ENCODE results near the gene SCAPER.
"Not testable (repeated sequence)": the region's sequence is repeated elsewhere in the genome, so short reads cannot be mapped to it uniquely, and the experiment has no call there.

SCAPER gene

GRCh38 chr15:76714950-76715349 lies 190.2 kb downstream of the SCAPER start:
- Histone ChIP-seq H3K4me3 (ENCODE audit: low read depth, low read length) (no peak overlapping the region), H3K27me3 (ENCODE audit: insufficient read depth, low read depth, severe bottlenecking) (no peaks in the 10 kb centered on the region)
- no peak for TF ChIP-seq CTCF (IDR thresholded peaks at IDR 0.05; ENCODE audit: low read depth, low read length)

GRCh38 chr15:76711351-76711827 lies 193.8 kb downstream of the SCAPER start:
- DNase-seq: no peak
- Histone ChIP-seq H3K36me3 (no peaks in the 10 kb centered on the region; the same call in 1 of the 2 replicates), H3K27ac (no peak overlapping the region), H3K9me3 (ENCODE audit: severe bottlenecking) (no peaks in the 10 kb centered on the region), H3K27me3 (ENCODE audit: insufficient read depth, low read depth, severe bottlenecking) (no peaks in the 10 kb centered on the region), H3K4me3 (ENCODE audit: low read depth, low read length) (no peak overlapping the region)
- no peak for TF ChIP-seq CTCF (IDR thresholded peaks at IDR 0.05; ENCODE audit: low read depth, low read length)

More at GRCh38 chr15:76714950-76715349, 190.2 kb downstream of the SCAPER start:
- peaks cover 3% of the 10 kb centered on the region for H3K36me3 ChIP-seq
- H3K9me3 ChIP-seq (ENCODE audit: severe bottlenecking): no peaks in the 10 kb centered on the region
- H3K27ac ChIP-seq: no peak overlapping the region
- no peak for DNase-seq

GRCh38 chr15:76704032-76704431 lies 201.1 kb downstream of the SCAPER start:
- not testable (repeated sequence) for DNase-seq; H3K27me3 ChIP-seq (ENCODE audit: insufficient read depth, low read depth, severe bottlenecking); H3K9me3 ChIP-seq (ENCODE audit: severe bottlenecking); H3K27ac ChIP-seq; H3K4me3 ChIP-seq (ENCODE audit: low read depth, low read length); H3K36me3 ChIP-seq

- Histone ChIP-seq H3K27ac (no peak overlapping the region), H3K4me3 (ENCODE audit: low read depth, low read length) (no peak overlapping the region), H3K27me3 (ENCODE audit: insufficient read depth, low read depth, severe bottlenecking) (no peaks in the 10 kb centered on the region), H3K9me3 (ENCODE audit: severe bottlenecking) (no peaks in the 10 kb centered on the region), H3K36me3 (peaks cover 10% of the 10 kb centered on the region; the same call in 1 of the 2 replicates)
- TF ChIP-seq CTCF (IDR thresholded peaks at IDR 0.05; ENCODE audit: low read depth, low read length): no peak
- no peak for DNase-seq
Measured at GRCh38 chr15:76696840-76697239, 208.3 kb downstream of the SCAPER start.

- not testable (repeated sequence) for H3K36me3 ChIP-seq; H3K27me3 ChIP-seq (ENCODE audit: insufficient read depth, low read depth, severe bottlenecking); H3K4me3 ChIP-seq (ENCODE audit: low read depth, low read length); DNase-seq; H3K27ac ChIP-seq; H3K9me3 ChIP-seq (ENCODE audit: severe bottlenecking)
Measured at GRCh38 chr15:76692546-76692945, 212.6 kb downstream of the SCAPER start.

- H3K4me3 ChIP-seq (ENCODE audit: low read depth, low read length); H3K27me3 ChIP-seq (ENCODE audit: insufficient read depth, low read depth, severe bottlenecking); DNase-seq; H3K36me3 ChIP-seq; H3K9me3 ChIP-seq (ENCODE audit: severe bottlenecking); H3K27ac ChIP-seq: not testable (repeated sequence)
Measured at GRCh38 chr15:76687592-76687991, 217.5 kb downstream of the SCAPER start.

- Histone ChIP-seq H3K27ac (no peak overlapping the region), H3K9me3 (ENCODE audit: severe bottlenecking) (no peaks in the 10 kb centered on the region), H3K27me3 (ENCODE audit: insufficient read depth, low read depth, severe bottlenecking) (no peaks in the 10 kb centered on the region), H3K36me3 (no peaks in the 10 kb centered on the region), H3K4me3 (ENCODE audit: low read depth, low read length) (no peak overlapping the region)
- no peak for TF ChIP-seq CTCF (IDR thresholded peaks at IDR 0.05; ENCODE audit: low read depth, low read length)
- DNase-seq: no peak
Measured at GRCh38 chr15:76684002-76684401, 221.1 kb downstream of the SCAPER start.
